HG03060 (cell line): ENCODE results near the gene C1QA.

Source experiments
- ATAC-seq: cut with Tn5 transposase; IDR thresholded peaks from one replicate; pipeline ENCODE4 v1.9.1; 2021; ENCODE audit warnings: low read depth, moderate number of reproducible peaks; ENCODE audit not compliant: unreplicated experiment

Gene C1QA

DNA sequence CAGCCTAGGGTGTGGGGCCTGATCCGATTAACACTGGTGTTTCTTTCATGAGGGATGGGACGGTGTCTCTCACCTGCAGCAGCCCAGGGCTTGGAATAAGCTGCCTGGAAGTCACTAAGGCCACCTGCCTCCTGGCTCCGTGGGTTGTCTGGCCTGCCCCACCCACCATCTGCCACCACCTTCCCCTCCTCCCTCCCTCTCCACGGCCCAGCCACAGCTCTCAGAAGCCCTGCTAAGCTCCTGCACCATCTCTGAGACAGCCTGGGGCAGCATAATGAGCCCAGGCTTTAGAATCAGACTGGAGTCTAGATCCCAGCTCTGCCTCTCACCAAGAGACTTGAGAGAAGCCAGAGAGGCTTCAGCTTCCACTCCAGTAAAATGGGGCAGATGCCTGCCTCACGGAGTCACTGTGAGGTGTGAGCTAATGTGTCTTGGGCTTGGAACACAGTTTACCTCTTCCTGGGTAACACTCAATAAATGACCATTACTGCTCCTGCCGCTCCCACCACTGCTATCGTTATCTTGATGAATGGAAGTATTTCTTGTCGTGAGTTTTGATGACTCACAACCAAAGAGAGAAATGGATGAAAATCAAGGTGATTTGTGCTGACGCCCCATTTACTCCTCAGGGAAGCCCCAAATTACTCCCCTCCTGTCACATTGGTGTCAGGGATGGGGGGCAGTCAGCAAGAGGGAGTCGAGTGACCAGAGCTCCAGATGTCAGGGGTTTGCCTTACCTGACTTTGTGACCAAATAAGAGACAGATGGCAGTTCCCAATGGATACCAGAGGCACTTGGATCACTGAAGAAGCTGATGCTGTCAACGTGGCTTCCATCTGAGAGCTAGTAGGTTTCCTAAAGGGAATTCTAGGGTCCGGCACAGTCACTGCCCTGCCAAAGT is 23.5 kb upstream of the C1QA start:
- ATAC-seq: no peak

DNA sequence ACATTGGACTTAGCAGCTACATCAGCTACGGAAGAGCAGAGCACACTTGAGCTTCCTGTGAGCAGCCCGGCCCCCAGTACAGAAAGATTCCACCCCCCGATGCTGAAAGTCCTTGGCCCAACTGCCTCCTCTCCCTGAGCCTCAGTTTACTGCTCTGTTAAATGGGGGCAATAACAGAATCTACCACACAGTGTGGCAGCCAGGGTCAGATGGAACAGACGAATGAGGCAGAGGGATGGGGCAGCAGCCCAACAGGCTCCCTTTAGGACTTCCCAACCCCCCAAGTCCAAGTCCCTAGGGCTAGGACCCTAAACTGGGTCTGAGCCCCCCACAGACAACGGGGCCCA is 22.9 kb upstream of the C1QA start:
- no peak for ATAC-seq

DNA sequence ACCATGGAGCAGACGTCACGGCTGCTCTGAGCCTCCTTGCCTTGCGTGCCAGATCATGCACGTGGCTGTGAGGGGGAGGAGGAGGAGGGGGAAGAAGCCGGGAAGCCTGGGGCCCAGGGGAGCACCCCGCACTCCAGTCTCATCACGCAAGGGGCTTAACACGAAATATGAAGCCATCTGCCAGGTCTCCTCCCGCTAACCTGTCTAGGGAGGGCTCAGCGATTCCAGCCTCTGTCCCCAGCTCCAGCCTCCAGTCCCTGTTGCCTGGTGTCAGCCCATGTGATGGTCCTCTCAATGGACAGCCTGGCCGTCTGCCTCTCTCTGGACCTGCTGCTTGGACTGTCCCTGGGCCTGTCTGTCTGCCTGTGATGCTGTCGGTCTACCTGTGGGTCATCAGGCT is 22.5 kb upstream of the C1QA start:
- no peak for ATAC-seq

DNA sequence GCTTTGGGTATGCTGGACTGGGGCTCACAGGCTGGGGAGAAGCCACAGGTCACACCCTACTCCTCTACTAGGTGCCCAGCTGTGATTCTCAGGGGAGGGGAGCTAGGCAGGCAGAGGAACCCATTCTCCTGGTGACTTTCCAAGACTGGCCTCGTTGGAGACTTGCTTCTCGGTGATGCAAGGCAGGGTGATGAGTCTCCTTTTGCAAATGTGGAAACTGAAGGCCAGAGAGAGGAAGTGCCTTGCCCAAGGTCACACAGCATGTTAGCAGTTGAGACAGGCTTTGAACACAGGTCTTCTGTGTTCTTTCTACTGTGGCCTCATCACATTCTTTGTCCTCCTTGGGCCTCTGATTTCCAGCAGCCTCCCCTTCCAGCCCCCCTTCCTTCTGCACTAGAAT is 20.5 kb upstream of the C1QA start:
- no peak for ATAC-seq

DNA sequence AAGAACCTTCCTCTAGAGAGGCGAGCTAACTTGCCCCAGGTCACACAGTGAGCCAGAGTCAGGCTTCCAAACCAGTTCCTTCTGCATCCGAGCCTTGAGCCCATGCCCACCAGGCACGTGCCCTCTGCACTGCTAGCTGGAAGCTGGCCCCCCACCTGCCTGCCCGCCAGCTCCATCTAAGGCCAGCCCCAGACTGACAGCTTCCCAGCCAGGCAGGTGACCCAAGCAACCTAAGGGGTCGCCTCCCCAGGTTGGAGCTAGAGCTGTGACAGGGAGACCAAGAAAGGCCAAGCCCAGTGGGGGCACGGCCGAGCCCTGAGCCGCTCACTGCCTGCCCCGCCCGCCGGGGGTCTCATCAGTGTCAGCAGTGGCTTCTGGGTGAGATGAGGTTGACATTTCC is 19.9 kb upstream of the C1QA start:
- no peak for ATAC-seq

DNA sequence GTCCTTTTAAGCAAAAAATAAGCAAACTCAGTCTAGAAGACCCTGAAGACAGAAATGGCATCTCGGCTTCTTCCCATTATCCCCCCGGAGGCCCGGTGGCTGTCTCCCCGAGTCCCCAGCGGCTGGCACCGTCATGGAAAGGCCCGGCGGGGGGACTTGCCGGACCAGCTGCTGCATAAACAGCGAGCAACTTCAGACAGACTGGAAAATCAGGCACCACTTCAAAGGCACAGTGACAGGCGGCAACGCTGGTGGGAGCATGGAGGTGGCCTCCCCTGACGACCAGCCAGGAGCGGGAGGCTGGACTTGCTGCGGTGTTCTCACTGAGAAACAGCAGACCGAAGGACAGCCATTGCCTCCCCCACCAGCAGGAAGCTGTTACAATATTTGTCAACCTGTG is 18.4 kb upstream of the C1QA start:
- ATAC-seq: no peak

DNA sequence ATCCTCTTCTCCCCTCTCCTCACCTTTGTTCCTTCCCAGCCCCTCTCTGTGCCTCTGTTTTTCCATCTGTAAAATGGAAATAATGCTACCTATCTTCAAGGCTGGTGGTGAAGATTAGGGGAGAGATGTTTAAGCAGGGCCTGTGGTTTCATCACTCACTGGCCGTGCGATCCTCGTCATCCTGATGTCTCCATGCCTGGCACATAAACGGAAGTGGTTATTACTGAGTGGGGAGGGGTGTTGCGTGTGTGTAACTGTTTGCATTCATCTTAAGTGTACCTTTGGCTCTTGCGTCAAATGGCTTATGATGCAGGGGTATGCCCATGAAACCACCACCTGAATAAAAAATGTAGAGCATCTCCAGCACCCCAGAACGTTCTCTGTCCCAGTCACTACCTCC is 17.2 kb upstream of the C1QA start:
- ATAC-seq: no peak

DNA sequence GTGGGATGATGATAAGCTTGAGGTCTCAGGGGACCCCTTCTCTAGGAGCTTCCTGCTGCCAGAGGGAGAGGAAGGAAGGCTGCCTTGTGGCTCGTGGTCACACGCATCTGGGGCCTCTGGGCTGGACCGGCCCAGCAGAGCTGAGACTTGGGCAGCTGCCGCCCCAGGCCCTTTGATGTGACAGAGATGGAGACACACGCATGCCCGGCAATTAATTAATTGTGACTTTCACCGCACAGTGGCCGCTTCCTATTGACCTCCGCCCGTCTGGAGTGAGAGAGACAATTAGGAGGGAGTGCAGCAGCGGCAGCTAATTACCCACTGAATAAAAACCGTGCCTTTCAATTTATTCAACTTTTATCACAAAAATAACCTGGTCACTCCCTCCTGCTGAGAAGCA is 16.6 kb upstream of the C1QA start:
- ATAC-seq: no peak

DNA sequence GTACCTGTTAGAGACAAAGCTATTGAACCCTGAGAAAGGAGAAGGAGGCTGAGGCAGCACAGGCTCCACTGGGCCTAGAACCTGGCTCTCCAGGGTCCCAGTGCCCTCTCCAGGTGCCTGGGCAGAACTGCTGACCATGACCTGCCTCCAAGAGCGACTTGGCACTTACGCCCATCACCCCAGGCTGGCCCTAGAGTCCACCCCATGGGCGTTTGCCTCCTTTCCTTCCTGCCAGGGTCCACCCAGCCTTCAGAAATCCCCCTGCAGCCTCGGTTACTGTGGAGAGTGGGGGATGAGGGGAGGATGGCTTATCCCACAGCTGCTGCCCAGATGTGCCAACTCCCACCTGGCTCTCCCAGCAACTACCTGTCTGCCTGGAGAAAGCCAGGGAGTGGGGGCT is 14.7 kb upstream of the C1QA start:
- ATAC-seq: no peak

DNA sequence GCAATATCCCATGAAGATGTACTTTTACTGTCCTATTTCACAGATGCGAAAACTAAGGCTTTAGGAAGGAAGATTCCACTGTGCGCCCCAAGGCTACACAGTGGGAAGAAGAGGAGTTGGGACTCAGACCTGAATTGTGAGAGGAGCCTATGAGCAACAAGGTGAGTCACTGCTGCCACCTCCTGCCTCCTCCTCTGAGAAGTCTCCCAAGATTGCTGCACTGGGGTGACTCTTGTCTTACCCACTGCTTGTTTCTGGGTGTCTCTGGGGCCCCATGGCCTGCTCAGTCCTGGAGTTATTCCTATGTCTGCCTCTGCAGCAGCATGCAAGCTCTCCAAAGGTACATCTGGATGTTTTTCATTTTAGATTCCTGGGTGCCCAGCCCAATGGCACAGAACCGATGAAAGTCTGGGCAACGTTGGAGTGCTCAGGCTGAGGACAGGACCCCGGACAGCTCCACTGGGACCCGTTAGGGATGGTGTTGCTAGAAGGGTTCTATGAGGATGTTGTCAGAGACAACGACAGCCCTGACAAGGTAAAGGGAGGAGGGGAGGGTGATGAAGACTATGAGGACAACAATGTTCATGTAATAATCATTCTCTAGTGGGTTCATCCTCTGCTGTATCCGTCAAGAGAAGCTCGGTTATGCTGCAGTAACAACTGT is 11.0 kb upstream of the C1QA start:
- ATAC-seq: no peak

DNA sequence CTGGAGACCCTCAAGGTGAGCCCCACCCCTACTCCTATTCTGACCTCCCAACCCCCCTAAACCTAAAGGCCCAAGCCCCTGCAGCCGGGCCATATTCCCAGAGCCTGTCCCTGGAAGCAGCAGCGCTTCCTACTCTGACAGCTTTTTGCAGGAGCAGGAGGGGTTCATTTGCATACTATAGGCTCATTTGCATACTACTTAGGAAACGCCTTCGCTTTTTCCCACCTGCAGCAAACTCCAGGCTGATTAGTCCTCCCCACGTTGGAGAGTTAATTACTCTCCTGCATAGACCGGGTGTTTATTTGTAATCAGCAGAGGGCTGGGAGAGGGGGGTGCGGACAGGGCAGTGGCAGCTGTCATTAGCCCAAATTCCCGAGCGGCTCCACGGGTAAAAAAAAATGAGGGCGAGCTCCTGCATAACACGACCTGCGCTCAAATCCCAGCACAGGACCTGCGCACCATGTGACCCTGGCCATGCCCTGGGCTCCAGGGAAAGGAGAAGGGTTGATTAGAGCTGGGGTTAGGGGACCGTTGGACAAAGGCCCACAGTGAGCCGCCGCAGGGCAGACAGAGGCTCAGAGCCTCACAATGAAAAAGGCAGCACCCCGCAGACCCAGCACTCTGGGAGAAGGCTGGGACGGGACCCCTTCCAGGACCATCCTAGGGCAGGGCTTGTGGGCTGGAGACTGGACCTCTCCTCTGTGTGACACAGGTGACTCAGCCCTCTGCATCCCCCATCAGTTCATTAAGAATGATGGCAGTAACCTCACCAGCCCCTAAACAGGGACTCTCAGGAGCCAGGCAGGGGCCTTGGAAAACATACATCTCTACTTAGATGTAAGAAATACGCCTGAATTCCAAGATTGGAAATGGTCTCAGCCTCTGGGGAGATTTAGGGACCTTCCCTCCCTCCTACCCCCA is 9.9 kb upstream of the C1QA start:
- no peak for ATAC-seq

DNA sequence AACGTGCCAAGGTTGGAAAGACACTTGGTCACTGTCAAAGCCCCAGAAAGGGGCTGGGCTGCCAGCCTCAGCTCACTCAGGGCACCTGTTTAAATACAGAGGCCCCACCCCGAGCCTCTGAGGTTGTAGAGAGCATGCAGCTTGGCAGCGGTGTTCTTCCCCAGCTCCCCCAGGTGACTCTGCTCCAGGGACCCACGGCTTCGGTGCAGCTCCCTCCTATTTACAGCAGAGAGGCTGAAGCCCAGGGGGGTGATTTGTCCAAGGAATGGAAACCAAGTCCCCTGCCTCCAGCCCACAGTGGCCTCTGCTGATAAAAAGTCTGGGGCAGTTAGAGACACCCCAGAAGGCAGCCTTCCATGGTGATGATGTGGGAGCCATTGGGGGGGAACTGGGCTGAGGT is 9.1 kb upstream of the C1QA start:
- no peak for ATAC-seq

DNA sequence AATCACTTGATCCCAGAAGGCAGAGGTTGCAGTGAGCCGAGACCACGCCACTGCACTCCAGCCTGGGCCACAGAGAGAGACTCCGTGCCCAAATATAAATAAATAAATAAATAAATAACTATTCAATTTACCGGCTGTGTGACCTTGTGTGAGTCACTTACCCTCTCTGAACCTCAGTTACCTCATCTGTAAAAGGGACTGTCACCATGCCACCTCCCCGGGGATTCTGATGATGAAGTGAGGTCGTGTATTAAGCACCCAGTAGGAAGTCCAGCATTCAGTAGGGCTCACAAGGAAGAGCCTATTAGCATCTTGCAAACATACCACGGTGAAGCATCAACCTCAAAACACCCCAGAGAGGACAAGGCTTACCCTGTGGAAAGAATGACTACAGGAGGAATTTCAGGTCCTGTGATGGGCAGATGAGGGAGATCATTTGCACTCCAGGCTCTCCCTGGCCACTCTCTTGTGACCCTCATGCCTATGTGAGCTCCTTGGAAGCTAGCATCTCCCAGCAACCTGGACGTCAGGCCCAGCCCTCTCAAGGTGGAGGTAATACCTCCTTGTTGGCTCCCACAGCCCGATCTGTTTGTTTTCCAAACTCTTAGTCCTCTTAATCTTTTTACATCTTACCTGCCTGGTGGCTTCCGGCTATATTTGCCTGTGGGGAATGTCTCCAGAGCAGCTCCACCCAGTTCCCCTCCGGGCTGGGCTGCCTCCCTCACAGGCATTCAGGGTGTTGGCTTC is 7.6 kb upstream of the C1QA start:
- ATAC-seq: no peak

DNA sequence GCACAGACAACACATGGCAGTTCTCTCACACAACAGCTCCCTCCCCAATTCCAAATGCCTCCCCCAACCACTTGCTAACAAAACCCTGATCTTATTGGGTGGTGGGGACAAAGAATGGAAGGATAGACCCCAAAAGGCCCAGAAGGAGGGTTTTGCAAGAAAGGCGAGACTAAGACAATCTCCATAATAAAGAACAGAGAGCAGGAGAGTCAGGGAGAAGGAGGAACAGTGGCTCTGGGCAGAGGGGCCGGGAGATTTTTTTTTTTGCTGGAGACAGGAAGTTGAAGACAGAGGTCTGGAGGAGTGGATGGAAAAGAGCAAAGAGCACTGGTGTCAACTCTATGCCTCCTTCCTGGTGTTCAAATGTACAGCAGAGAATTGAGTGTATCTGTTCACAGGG is 6.5 kb upstream of the C1QA start:
- ATAC-seq: no peak

DNA sequence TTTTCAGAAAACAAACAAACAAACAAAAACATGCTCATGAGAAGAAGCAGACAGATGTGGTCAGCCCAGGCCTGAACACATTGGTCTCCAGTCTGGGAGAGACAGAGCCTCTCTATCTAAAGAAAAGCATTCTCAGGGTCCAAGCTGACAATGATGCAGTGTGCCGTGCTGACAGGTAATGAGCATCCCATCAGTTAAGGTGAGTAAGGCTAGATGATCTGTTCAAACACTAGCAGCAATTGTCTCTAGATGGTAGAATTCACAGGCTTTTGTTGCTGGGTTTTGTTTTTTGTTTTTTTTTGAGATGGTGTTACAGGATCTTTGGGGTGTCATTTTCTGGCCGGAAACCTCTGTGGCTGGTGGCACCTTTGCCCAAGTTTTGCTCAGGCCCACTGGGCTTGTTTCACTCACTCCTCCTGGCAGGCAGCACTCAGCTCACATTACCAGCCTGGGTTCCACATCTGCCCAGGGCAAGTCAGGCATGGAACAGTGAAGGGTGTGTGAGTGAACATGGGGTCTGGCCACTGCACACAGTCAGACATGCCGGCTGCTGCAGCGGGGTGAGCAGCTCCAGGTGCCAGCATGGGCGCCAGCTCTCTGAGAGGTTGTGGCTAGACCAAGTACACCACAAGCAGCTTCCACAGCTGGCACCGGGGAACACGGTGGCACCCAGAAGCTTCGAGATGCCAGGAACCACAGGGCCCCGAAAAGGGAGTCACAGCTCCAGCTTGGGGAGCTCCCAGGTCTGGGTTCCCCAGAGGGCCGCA is 2.5 kb upstream of the C1QA start:
- no peak for ATAC-seq

DNA sequence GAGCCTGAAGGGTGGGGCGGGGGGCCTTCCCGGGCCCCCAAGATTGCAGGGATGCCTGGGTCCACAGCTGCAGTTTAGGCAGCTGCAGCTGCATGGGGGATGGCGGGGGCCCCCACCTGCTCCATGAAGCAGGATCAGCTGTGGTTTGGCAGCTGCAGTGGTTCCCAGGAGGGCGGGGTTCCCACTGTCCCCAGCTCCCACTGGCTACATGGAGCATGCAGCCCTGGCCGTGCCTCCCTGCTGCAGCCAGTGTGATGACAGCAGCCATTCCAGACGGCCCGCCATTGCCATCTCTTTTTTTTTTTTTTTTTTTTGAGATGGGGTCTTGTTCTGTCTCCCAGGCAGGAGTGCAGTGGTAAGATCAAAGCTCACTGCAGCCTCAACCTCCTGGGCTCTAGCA is 992 bp upstream of the C1QA start:
- ATAC-seq: no peak

DNA sequence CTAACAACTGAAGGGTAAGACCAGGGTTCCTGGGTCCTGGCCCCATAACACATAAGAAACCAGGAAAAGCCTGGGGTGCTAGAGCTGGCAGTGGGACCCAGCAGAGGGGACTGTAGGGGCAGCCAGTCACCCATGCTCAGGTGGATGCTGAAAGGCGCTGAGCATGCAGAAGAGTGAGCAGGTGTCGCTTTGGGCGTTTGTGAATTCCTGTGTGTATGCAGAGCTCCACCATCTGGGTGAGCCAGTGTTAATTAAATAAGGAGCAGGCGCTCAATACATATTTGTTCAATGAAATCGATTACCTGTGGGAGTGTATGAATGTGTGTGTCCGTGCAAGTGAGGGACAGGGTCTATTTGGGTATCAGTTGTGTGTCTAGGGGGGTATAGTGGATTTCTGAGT is 499 bp downstream of the C1QA start:
- no peak for ATAC-seq

DNA sequence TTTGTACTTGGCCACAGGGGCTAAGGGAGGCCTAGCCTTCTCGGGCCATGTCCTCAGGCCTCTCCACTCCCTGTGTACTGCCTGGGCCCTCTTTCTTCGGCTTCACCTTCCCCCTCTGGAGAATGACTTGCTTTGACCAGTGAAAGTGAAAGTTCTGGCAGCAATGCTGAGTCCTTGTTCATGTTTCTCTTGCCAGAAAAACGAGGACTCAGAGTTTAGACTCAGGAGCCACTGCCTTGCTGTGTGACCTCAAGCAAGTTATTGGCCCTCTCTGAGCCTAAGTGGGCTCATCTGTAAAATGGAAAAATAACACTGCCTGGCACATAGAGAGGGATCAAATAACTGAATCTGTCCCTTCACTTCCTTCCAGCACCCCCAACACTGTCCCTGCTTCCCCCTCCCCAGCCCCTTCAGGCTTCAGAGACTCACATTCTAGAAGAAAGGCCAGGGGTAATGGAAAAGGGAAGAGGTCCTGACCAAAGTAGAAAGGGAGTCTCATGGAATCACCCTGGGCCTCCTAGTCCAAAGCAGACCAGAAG is 1.5 kb downstream of the C1QA start:
- ATAC-seq: no peak

DNA sequence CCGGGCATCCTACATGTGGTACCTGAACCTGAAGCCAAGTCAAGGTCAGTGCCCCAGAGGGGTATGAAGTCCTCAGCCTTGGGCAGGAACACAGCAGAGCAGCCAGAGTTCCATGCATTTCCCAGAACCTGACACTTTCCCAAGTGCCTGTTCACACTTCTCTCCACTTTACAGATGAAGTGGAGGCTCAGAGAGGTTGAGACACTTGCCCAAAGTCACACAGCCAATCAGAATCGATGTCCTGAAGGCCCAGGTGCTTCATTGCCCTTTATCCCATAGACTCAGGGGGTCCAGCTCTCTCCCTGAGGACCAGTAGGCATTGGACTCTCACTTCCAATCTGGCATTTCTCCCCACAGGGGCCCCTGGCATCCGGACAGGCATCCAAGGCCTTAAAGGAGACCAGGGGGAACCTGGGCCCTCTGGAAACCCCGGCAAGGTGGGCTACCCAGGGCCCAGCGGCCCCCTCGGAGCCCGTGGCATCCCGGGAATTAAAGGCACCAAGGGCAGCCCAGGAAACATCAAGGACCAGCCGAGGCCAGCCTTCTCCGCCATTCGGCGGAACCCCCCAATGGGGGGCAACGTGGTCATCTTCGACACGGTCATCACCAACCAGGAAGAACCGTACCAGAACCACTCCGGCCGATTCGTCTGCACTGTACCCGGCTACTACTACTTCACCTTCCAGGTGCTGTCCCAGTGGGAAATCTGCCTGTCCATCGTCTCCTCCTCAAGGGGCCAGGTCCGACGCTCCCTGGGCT is 2.2 kb downstream of the C1QA start:
- no peak for ATAC-seq
